Stimulated activated CD4-positive, alpha-beta T cell treated with anti-CD3 and anti-CD28 coated beads, Interleukin-12 subunit alpha, Interleukin-12 subunit beta, amount 100 ng/mL, for 24 hours (primary cell): Measurements from ENCODE around the gene MIDN.
"Not testable (repeated sequence)": the region's sequence is repeated elsewhere in the genome, so short reads cannot be mapped to it uniquely, and the experiment has no call there.

ENCODE experiments used
- DNase-seq, 2 experiments: peaks; one replicate each; pipeline ENCODE4 v3.0.0-alpha.2; 2020; ENCODE audit warnings: low read depth in 2 of 2

Gene MIDN

GRCh38 chr19:1248139-1248785 is at the start of gene MIDN:
MIDN (plus strand) TSS chr19:1248583; CDS start chr19:1250297, 1,714 bp downstream.
- DNase-seq, result peak in 1 of 2 experiments; percentile 50

- DNase-seq, result no peak
Observed at GRCh38 chr19:1199531-1199930, 48.9 kb upstream of the MIDN start.

GRCh38 chr19:1200614-1201013 is 47.8 kb upstream of the MIDN start:
- DNase-seq, result not testable (repeated sequence)

GRCh38 chr19:1205114-1206099 is 43.0 kb upstream of the MIDN start, which contains the start of gene STK11:
STK11 (plus strand) TSS chr19:1205778; CDS start chr19:1206914, 1,136 bp downstream.
- peak; percentile 99 for DNase-seq

- DNase-seq, result no peak
Observed at GRCh38 chr19:1206150-1206863, 42.1 kb upstream of the MIDN start.

- DNase-seq, result no peak
Observed at GRCh38 chr19:1206864-1207450, 41.4 kb upstream of the MIDN start.

GRCh38 chr19:1208830-1209229 is 39.6 kb upstream of the MIDN start:
- not testable (repeated sequence) for DNase-seq

- DNase-seq, result no peak
Observed at GRCh38 chr19:1210227-1210538, 38.2 kb upstream of the MIDN start.

- DNase-seq, result no peak
Observed at GRCh38 chr19:1211494-1212234, 36.7 kb upstream of the MIDN start.

- DNase-seq, result peak in 1 of 2 experiments; percentile 48
Observed at GRCh38 chr19:1213391-1214286, 34.7 kb upstream of the MIDN start.

GRCh38 chr19:1214299-1214861 is 34.0 kb upstream of the MIDN start:
- no peak for DNase-seq

GRCh38 chr19:1214862-1215731 is 33.3 kb upstream of the MIDN start:
- DNase-seq, result no peak

GRCh38 chr19:1216756-1217155 is 31.6 kb upstream of the MIDN start:
- no peak for DNase-seq

GRCh38 chr19:1217366-1217765 is 31.0 kb upstream of the MIDN start:
- DNase-seq, result no peak

GRCh38 chr19:1218751-1219567 is 29.4 kb upstream of the MIDN start:
- DNase-seq, result no peak

GRCh38 chr19:1219786-1220476 is 28.5 kb upstream of the MIDN start:
- no peak for DNase-seq

GRCh38 chr19:1220477-1220930 is 27.9 kb upstream of the MIDN start:
- DNase-seq, result no peak
